ENCODE results near the gene UNC119B.

The UNC119B gene

DNA sequence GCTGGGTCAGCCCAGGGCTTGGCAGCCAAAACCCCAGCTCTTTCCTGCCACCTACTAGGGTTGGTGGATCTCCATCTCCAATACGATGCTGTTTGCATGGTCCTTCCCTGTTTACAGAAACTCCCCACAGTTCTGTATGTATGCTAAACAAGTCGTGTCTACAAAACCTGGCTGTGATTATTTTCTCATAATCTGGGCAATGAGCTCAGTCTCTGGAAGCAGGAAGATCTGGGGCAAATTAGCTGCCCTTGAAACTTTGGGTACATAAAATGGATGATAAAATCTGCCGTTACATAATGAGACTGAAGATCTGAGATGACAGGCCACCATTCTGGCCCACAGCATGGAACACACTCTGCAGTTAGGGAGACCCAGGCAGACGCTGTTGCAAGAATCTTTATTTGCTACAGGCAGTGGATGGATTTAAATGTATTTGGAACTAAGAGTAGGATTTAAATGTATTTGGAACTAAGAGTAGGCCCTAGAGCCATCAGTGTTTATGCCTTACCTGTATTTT is 47.0 kb downstream of the UNC119B start:
- Histone ChIP-seq H2BK15ac (ENCODE audit: low read length) (no peak overlapping the region), H3K4ac (ENCODE audit: low read length) (no peak overlapping the region), H3K14ac (ENCODE audit: low read length) (no peak overlapping the region), H3K27ac (replicated peaks; ENCODE audit: low read length) (no peak overlapping the region), H3K4me2 (ENCODE audit: insufficient read depth, low read length, poor library complexity, severe bottlenecking) (no peak overlapping the region), H3K4me1 (ENCODE audit: control insufficient read depth in 2 of 2, insufficient read depth in 1 of 2, low read depth in 1 of 2, low read length in 2 of 2) (peaks cover 4 to 5% of the 10 kb centered on the region in 2 donors), H3K79me1 (ENCODE audit: low read depth, low read length) (no peaks in the 10 kb centered on the region), H2AFZ (ENCODE audit: low read length) (no peak overlapping the region), H3K23ac (ENCODE audit: low read depth, low read length, poor library complexity) (no peak overlapping the region), H2BK12ac (ENCODE audit: low read length) (no peak overlapping the region), H3K36me3 (replicated peaks in 1 of 2; ENCODE audit: control insufficient read depth in 2 of 2, insufficient read depth in 2 of 2, low read length in 2 of 2) (peaks cover 6 to 26% of the 10 kb centered on the region in 2 donors), H2AK5ac (ENCODE audit: low read depth, low read length) (no peak overlapping the region), H4K91ac (ENCODE audit: low read depth, low read length, poor library complexity) (no peak overlapping the region), H3K9ac (ENCODE audit: low read depth, low read length, poor library complexity) (no peak overlapping the region), H3K18ac (ENCODE audit: low read length) (no peak overlapping the region), H3K4me3 (ENCODE audit: low read length in 2 of 2) (no peak overlapping the region), H2BK120ac (ENCODE audit: low read depth, low read length) (no peak overlapping the region), H2BK5ac (ENCODE audit: low read length) (no peak overlapping the region), H3K9me3 (replicated peaks in 1 of 2; ENCODE audit: control insufficient read depth in 2 of 2, insufficient read depth in 1 of 2, low read depth in 1 of 2, low read length in 2 of 2) (no peaks in the 10 kb centered on the region), H4K8ac (ENCODE audit: low read depth, low read length) (no peak overlapping the region), H3K27me3 (ENCODE audit: control insufficient read depth in 3 of 3, insufficient read depth in 3 of 3, low read depth in 1 of 3, low read length in 3 of 3) (no peaks in the 10 kb centered on the region)
- DNase-seq (ENCODE audit: low spot score): no peak
- no CpG with 5 or more reads among the region's 4 CpGs for WGBS, 2 donors (ENCODE audit: extremely low coverage in 2 of 2, insufficient read length in 2 of 2, insufficient replicate concordance in 1 of 2)

DNA sequence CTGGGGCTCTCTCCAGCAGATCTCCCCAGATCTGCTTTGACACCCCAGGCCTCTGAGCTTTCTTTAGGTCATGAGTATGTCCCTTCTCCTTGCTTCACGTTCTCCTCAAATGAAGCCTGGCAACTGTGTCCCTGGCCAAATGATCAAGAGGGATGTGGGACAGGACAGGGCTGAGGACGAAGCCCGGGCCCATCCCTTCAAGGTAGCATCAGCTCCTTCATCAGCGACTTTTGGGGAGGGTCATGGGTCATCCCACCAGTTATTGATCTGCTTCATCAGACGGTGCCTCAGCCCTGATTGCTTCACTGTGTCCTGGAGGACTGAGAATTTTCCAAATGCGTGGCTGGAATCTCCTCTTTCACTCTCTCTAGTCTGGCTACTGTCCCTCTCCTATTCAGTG is 47.7 kb downstream of the UNC119B start:
- Histone ChIP-seq H4K8ac (ENCODE audit: low read depth, low read length) (no peak overlapping the region), H2BK12ac (ENCODE audit: low read length) (no peak overlapping the region), H3K4me2 (ENCODE audit: insufficient read depth, low read length, poor library complexity, severe bottlenecking) (no peak overlapping the region), H2AK5ac (ENCODE audit: low read depth, low read length) (no peak overlapping the region), H2AFZ (ENCODE audit: low read length) (no peak overlapping the region), H3K14ac (ENCODE audit: low read length) (no peak overlapping the region), H2BK120ac (ENCODE audit: low read depth, low read length) (no peak overlapping the region), H3K23ac (ENCODE audit: low read depth, low read length, poor library complexity) (no peak overlapping the region), H3K27ac (replicated peaks; ENCODE audit: low read length) (no peak overlapping the region), H3K4me3 (ENCODE audit: low read length in 2 of 2) (no peak overlapping the region), H4K91ac (ENCODE audit: low read depth, low read length, poor library complexity) (no peak overlapping the region), H2BK5ac (ENCODE audit: low read length) (no peak overlapping the region), H3K9me3 (replicated peaks in 1 of 2; ENCODE audit: control insufficient read depth in 2 of 2, insufficient read depth in 1 of 2, low read depth in 1 of 2, low read length in 2 of 2) (no peaks in the 10 kb centered on the region), H2BK15ac (ENCODE audit: low read length) (no peak overlapping the region), H3K79me1 (ENCODE audit: low read depth, low read length) (no peaks in the 10 kb centered on the region), H3K4me1 (ENCODE audit: control insufficient read depth in 2 of 2, insufficient read depth in 1 of 2, low read depth in 1 of 2, low read length in 2 of 2) (peaks cover 5% of the 10 kb centered on the region in 2 donors), H3K9ac (ENCODE audit: low read depth, low read length, poor library complexity) (no peak overlapping the region), H3K36me3 (replicated peaks in 1 of 2; ENCODE audit: control insufficient read depth in 2 of 2, insufficient read depth in 2 of 2, low read length in 2 of 2) (peaks cover 6 to 32% of the 10 kb centered on the region in 2 donors), H3K4ac (ENCODE audit: low read length) (no peak overlapping the region), H3K18ac (ENCODE audit: low read length) (no peak overlapping the region), H3K27me3 (ENCODE audit: control insufficient read depth in 3 of 3, insufficient read depth in 3 of 3, low read depth in 1 of 3, low read length in 3 of 3) (no peaks in the 10 kb centered on the region)
- no CpG with 5 or more reads among the region's 6 CpGs for WGBS, 2 donors (ENCODE audit: extremely low coverage in 2 of 2, insufficient read length in 2 of 2, insufficient replicate concordance in 1 of 2)
- no peak for DNase-seq (ENCODE audit: low spot score)

- Histone ChIP-seq H2AFZ (ENCODE audit: low read length) (no peak overlapping the region), H3K9ac (ENCODE audit: low read depth, low read length, poor library complexity) (no peak overlapping the region), H2BK12ac (ENCODE audit: low read length) (no peak overlapping the region), H4K8ac (ENCODE audit: low read depth, low read length) (no peak overlapping the region), H3K18ac (ENCODE audit: low read length) (no peak overlapping the region), H3K27me3 (ENCODE audit: control insufficient read depth in 3 of 3, insufficient read depth in 3 of 3, low read depth in 1 of 3, low read length in 3 of 3) (no peaks in the 10 kb centered on the region), H3K36me3 (replicated peaks in 1 of 2; ENCODE audit: control insufficient read depth in 2 of 2, insufficient read depth in 2 of 2, low read length in 2 of 2) (peaks cover 8 to 43% of the 10 kb centered on the region in 2 donors), H3K4me3 (ENCODE audit: low read length in 2 of 2) (no peak overlapping the region), H3K79me1 (ENCODE audit: low read depth, low read length) (no peaks in the 10 kb centered on the region), H3K4me2 (ENCODE audit: insufficient read depth, low read length, poor library complexity, severe bottlenecking) (no peak overlapping the region), H3K4me1 (ENCODE audit: control insufficient read depth in 2 of 2, insufficient read depth in 1 of 2, low read depth in 1 of 2, low read length in 2 of 2) (peaks cover 5 to 9% of the 10 kb centered on the region in 2 donors), H2BK5ac (ENCODE audit: low read length) (no peak overlapping the region), H3K27ac (replicated peaks; ENCODE audit: low read length) (no peak overlapping the region), H2BK120ac (ENCODE audit: low read depth, low read length) (no peak overlapping the region), H4K91ac (ENCODE audit: low read depth, low read length, poor library complexity) (no peak overlapping the region), H2BK15ac (ENCODE audit: low read length) (no peak overlapping the region), H3K14ac (ENCODE audit: low read length) (no peak overlapping the region), H3K4ac (ENCODE audit: low read length) (no peak overlapping the region), H3K9me3 (replicated peaks in 1 of 2; ENCODE audit: control insufficient read depth in 2 of 2, insufficient read depth in 1 of 2, low read depth in 1 of 2, low read length in 2 of 2) (no peaks in the 10 kb centered on the region), H3K23ac (ENCODE audit: low read depth, low read length, poor library complexity) (no peak overlapping the region), H2AK5ac (ENCODE audit: low read depth, low read length) (no peak overlapping the region)
- whole genome bisulfite sequencing, 2 donors (ENCODE audit: extremely low coverage in 2 of 2, insufficient read length in 2 of 2, insufficient replicate concordance in 1 of 2): no CpG with 5 or more reads among the region's 7 CpGs
- no peak for DNase-seq (ENCODE audit: low spot score)
Measured at GRCh38 chr12:120758798-120759590, 48.7 kb downstream of the UNC119B start.

DNA sequence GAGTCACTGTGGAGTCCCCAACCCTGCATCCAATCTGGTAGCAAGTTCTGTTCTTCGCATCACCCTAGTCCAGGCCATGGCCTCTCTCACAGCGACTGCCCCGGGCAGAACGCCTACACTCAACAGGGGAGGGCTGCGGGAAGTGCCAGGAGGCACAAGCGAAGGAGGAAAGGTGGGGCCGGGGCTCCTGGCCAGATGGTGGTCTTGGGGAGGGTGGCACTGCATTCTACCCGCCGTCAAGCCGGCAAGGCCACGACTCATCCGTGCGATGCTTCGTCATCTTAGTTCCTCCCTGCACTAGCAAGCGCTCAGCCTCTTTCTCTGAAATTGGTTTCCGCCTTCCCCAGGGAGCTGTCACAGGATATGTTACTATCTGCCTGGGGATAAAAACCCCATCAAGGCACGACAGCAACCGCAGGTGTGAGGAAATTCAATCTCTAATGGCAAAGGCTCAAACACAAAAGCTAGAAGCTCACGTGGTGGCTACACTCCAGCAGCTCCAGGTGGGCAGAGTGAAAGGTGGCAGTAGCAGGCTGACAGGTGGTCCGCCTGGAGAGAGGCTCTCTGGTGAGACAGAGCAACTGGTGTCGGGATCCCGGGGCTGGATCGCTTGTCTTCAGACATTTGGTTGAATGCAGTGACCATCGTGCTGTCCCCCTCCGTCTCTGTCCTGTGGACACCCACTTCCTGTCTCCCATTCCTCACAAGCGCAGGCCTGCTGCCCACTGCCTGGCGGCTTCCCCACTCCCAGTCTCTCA is 49.5 kb downstream of the UNC119B start:
- DNase-seq (ENCODE audit: low spot score): no peak
- no peak overlapping the region for H2AFZ ChIP-seq (ENCODE audit: low read length)
- H2BK5ac ChIP-seq (ENCODE audit: low read length): peak overlapping the region; percentile 2
- no CpG with 5 or more reads among the region's 27 CpGs for WGBS, 2 donors (ENCODE audit: extremely low coverage in 2 of 2, insufficient read length in 2 of 2, insufficient replicate concordance in 1 of 2)
- peaks cover 5 to 9% of the 10 kb centered on the region in 2 donors for H3K4me1 ChIP-seq (ENCODE audit: control insufficient read depth in 2 of 2, insufficient read depth in 1 of 2, low read depth in 1 of 2, low read length in 2 of 2)
- no peak overlapping the region for H3K27ac ChIP-seq (replicated peaks; ENCODE audit: low read length)
- no peak overlapping the region for H4K91ac ChIP-seq (ENCODE audit: low read depth, low read length, poor library complexity)
- no peak overlapping the region for H2BK12ac ChIP-seq (ENCODE audit: low read length)
- H3K14ac ChIP-seq (ENCODE audit: low read length): no peak overlapping the region
- no peak overlapping the region for H2BK15ac ChIP-seq (ENCODE audit: low read length)
- H3K36me3 ChIP-seq (replicated peaks in 1 of 2; ENCODE audit: control insufficient read depth in 2 of 2, insufficient read depth in 2 of 2, low read length in 2 of 2): peaks cover 8 to 50% of the 10 kb centered on the region in 2 donors
- H3K23ac ChIP-seq (ENCODE audit: low read depth, low read length, poor library complexity): peak overlapping the region; percentile 32
- no peak overlapping the region for H4K8ac ChIP-seq (ENCODE audit: low read depth, low read length)
- no peaks in the 10 kb centered on the region for H3K27me3 ChIP-seq (ENCODE audit: control insufficient read depth in 3 of 3, insufficient read depth in 3 of 3, low read depth in 1 of 3, low read length in 3 of 3)
- H3K4ac ChIP-seq (ENCODE audit: low read length): no peak overlapping the region
- H3K4me3 ChIP-seq (ENCODE audit: low read length in 2 of 2): no peak overlapping the region
- H3K9ac ChIP-seq (ENCODE audit: low read depth, low read length, poor library complexity): no peak overlapping the region
- H2BK120ac ChIP-seq (ENCODE audit: low read depth, low read length): no peak overlapping the region
- H3K4me2 ChIP-seq (ENCODE audit: insufficient read depth, low read length, poor library complexity, severe bottlenecking): no peak overlapping the region
- H3K79me1 ChIP-seq (ENCODE audit: low read depth, low read length): no peaks in the 10 kb centered on the region
- no peak overlapping the region for H2AK5ac ChIP-seq (ENCODE audit: low read depth, low read length)
- H3K9me3 ChIP-seq (replicated peaks in 1 of 2; ENCODE audit: control insufficient read depth in 2 of 2, insufficient read depth in 1 of 2, low read depth in 1 of 2, low read length in 2 of 2): no peaks in the 10 kb centered on the region
- H3K18ac ChIP-seq (ENCODE audit: low read length): no peak overlapping the region

All from neuronal stem cell (in vitro differentiated cells).